ENCODE measurements around the gene STPG1. TPM values are rescaled to one million over a fixed set of nuclear protein-coding genes. Genes with fewer than 3 reads are reported as not detected.

Gene STPG1
- total RNA-seq, 2 donors from 2014 or later: 13.6 to 18.4 TPM

DNA sequence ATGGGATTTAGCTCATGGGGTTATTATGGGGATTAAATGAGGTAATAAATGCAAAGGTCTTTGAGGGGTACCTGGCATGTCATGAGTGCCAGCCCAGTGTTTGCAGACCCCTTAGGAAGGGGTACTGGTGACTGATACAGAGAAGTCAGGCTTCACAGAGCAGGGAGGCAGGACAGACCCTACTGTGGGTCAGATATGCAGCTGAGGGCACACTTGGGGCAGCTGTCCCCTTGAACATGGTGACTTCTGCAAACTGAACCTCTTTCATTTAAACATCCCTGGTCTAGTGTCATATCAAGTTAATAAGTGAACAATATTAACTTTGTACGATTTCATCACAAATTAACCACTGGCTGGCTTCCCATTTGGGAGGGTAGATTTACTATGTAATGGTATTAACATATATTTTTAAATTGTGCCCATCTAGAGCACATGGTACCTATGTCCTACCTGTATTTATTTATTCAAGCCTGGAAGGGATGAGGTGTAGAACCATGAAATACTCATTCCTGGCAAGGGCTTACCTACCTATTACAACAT, 25.9 kb downstream of the STPG1 start:
- H3K27me3 ChIP-seq: no peaks in the 10 kb centered on the region
- peak; percentile 6 for DNase-seq
- no peak overlapping the region for H3K27ac ChIP-seq
- peaks cover 8% of the 10 kb centered on the region for H3K4me1 ChIP-seq
- no peaks in the 10 kb centered on the region for H3K9me3 ChIP-seq
- TF ChIP-seq, protein P1, sequence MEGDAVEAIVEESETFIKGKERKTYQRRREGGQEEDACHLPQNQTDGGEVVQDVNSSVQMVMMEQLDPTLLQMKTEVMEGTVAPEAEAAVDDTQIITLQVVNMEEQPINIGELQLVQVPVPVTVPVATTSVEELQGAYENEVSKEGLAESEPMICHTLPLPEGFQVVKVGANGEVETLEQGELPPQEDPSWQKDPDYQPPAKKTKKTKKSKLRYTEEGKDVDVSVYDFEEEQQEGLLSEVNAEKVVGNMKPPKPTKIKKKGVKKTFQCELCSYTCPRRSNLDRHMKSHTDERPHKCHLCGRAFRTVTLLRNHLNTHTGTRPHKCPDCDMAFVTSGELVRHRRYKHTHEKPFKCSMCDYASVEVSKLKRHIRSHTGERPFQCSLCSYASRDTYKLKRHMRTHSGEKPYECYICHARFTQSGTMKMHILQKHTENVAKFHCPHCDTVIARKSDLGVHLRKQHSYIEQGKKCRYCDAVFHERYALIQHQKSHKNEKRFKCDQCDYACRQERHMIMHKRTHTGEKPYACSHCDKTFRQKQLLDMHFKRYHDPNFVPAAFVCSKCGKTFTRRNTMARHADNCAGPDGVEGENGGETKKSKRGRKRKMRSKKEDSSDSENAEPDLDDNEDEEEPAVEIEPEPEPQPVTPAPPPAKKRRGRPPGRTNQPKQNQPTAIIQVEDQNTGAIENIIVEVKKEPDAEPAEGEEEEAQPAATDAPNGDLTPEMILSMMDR (IDR thresholded peaks at IDR 0.05): no peak
- intact Hi-C loops (cut with DNase I): no loop called here
- no peak overlapping the region for H3K4me3 ChIP-seq
- no peak overlapping the region for H3K9ac ChIP-seq (ENCODE audit: low read depth in 2 of 2, low read length in 2 of 2)
- no peaks in the 10 kb centered on the region for H3K36me3 ChIP-seq

DNA sequence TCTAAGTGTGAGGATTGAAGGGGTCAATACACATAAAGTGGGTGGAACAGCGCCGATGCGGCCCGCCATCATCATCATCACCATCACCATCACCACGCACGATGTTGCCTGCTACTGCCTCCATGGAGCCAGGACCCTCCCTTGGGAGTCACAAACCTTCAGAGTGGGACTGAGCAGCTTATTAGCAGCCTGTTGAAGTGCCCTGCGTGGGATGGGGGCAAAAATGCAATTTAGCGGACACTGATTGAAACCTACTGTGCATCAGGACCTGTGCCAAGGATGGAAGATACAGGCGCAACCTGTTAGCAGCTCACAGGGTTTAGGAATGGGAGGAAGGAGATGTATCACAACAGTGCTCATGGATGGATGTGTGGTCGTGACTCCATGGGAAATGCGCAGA, 26.7 kb downstream of the STPG1 start:
- Histone ChIP-seq H3K27ac (no peak overlapping the region), H3K9me3 (no peaks in the 10 kb centered on the region), H3K9ac (ENCODE audit: low read depth in 2 of 2, low read length in 2 of 2) (no peak overlapping the region), H3K27me3 (no peaks in the 10 kb centered on the region), H3K36me3 (no peaks in the 10 kb centered on the region), H3K4me1 (peaks cover 8% of the 10 kb centered on the region), H3K4me3 (no peak overlapping the region)
- peak; percentile 12 for DNase-seq
- TF ChIP-seq, protein P1 (IDR thresholded peaks at IDR 0.05): no peak
- intact Hi-C loops (cut with DNase I): no loop called here

DNA sequence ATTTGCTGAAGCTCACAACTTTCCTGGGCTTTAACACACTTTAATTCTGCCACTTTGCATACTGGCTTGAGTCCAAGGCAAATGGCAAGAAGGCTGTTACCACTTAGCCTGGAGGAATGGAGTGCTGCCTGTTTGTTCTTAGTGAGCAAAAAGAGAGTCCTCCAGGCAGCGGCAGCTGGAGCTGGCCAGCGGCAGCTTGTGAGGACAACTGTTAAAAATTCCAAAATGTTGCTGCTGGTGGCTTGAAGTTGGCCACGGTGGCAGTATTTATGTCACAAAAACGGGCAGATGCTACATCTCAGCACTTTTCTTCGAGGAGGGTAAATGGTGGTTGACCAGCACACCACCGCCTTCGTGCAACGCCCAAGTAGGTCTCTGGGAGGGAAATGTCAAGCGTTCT, 27.3 kb downstream of the STPG1 start:
- Histone ChIP-seq H3K9ac (ENCODE audit: low read depth in 2 of 2, low read length in 2 of 2) (no peak overlapping the region), H3K27ac (no peak overlapping the region), H3K9me3 (no peaks in the 10 kb centered on the region), H3K27me3 (no peaks in the 10 kb centered on the region), H3K4me3 (no peak overlapping the region), H3K4me1 (peaks cover 8% of the 10 kb centered on the region), H3K36me3 (no peaks in the 10 kb centered on the region)
- peak; percentile 13 for DNase-seq
- TF ChIP-seq, protein P1 (IDR thresholded peaks at IDR 0.05): no peak
- intact Hi-C loops (cut with DNase I): no loop called here

DNA sequence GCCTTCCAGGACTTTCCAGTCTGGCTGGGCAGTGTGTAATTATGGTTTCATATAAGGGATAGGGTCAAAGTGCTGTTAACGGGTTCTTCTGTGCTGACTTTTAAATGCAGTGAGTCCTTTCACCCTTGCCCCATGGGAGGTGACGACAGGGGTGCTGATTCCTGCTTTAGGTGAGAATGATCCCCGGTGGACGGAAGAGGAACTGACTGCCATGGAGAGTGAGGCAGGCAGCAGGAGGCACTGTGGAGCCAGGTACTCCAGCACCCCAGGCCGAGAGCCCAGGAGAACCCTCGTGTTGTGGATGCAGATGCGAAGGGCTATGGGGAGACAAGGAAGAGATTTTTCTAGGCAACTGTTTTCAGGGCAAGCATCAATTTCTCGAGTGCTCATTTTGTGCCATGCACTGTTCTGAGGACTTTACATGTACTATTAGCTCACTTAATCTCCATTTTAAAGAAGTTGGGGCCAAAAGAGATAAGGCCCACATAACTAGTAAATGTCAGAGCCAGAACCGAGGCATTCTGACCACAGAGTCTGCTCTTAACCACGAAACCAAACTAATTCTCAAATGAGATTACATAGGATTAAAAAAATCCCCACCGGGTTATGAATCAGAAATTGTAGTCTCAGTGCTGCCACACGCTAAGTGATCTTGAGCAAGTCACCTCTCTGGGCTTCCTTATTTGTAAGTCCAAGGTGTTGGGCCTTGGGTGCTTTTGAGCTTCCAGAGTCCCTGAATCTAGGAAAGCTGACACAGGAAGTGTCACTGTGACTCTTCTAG, 28.2 kb downstream of the STPG1 start:
- TF ChIP-seq, protein P1 (IDR thresholded peaks at IDR 0.05): peak; percentile 27
- H3K27me3 ChIP-seq: no peaks in the 10 kb centered on the region
- H3K27ac ChIP-seq: peak overlapping the region; percentile 49
- peak; percentile 40 for DNase-seq
- no peak overlapping the region for H3K9ac ChIP-seq (ENCODE audit: low read depth in 2 of 2, low read length in 2 of 2)
- no peaks in the 10 kb centered on the region for H3K36me3 ChIP-seq
- no peaks in the 10 kb centered on the region for H3K9me3 ChIP-seq
- H3K4me3 ChIP-seq: no peak overlapping the region
- intact Hi-C loops (cut with DNase I): no loop called here
- H3K4me1 ChIP-seq: peaks cover 13% of the 10 kb centered on the region

DNA sequence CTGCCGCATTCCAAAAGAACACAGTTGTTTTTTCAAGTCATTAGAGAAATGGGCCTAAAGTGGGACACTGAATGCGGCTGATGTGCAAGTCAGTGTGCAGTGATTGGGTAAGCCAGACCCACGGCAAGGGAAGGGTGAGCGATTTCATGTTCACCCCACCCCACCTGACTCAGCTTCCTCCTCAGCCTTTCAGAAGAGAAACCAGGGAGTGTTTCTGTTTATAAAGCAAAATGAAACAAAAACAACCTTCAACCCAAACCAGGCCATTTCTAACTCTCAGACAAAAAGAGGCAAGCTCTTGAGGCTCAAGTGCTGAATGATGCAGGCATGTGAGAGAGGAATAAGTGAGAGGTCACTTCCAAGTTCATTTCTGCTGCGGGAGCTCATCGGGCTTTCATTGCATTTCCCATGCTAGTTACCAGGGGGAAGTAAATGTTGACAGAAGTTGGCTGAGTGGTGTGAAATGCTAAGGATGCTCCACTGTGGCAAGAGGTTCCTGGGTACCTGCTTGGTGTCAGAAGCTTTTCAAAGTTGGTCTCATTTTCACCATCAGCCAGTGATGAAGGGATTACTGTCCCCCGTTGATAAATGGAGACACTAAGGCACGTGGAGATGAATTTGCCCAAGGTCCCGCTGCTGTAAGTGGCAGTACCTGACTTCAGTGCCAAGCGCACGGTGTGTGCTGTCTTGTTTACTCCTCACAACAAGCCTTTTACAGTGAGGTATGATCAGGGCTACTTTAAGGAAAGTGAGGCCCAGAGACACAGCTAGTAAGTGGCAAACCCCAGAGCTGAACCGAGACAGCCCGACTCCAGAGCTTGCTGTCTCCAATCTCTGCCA, 29.1 kb downstream of the STPG1 start:
- Histone ChIP-seq H3K9ac (ENCODE audit: low read depth in 2 of 2, low read length in 2 of 2) (no peak overlapping the region), H3K4me1 (peaks cover 13% of the 10 kb centered on the region), H3K27me3 (no peaks in the 10 kb centered on the region), H3K9me3 (no peaks in the 10 kb centered on the region), H3K27ac (peak overlapping the region; percentile 49), H3K4me3 (no peak overlapping the region), H3K36me3 (no peaks in the 10 kb centered on the region)
- DNase-seq: peak; percentile 34
- intact Hi-C loops (cut with DNase I): no loop called here
- TF ChIP-seq, protein P1 (IDR thresholded peaks at IDR 0.05): no peak
